KMS-11 (cell line): ENCODE measurements around the gene ATG2B.

Experiments
- H2AFZ ChIP-seq: fragments of 200-600 bp; sonication (generic); 2 replicates; pipeline ENCODE4 v1.6.1; 2016; ENCODE audit warnings: antibody characterized with exemption, mixed run types, low read depth
- H3K27ac ChIP-seq: fragments of 200-600 bp; sonication (generic); 2 replicates; pipeline ENCODE4 v1.6.1; 2016; ENCODE audit warnings: mild to moderate bottlenecking, mixed run types
- H3K27me3 ChIP-seq: fragments of 200-600 bp; sonication (generic); 2 replicates; pipeline ENCODE4 v1.6.1; 2017; ENCODE audit warnings: mild to moderate bottlenecking, low read depth, mixed run types, moderate library complexity; ENCODE audit not compliant: insufficient read depth
- H3K36me3 ChIP-seq: fragments of 200-600 bp; sonication (generic); 2 replicates; pipeline ENCODE4 v1.6.1; 2017; ENCODE audit warnings: mild to moderate bottlenecking, mixed run types; ENCODE audit not compliant: insufficient read depth
- H3K4me1 ChIP-seq: fragments of 200-600 bp; sonication (generic); 2 replicates; pipeline ENCODE4 v1.6.1; 2016; ENCODE audit warnings: mild to moderate bottlenecking, low read depth, mixed run types; ENCODE audit not compliant: poor library complexity, severe bottlenecking
- H3K4me2 ChIP-seq: fragments of 200-600 bp; sonication (generic); 2 replicates; pipeline ENCODE4 v1.7.0; 2016; ENCODE audit warnings: mild to moderate bottlenecking, mixed run types
- H3K4me3 ChIP-seq: fragments of 200-600 bp; sonication (generic); IDR thresholded peaks from 2 replicates; pipeline ENCODE4 v1.6.1; 2017; ENCODE audit warnings: low read depth, low read length, mixed read lengths; ENCODE audit not compliant: insufficient read depth
- H3K79me2 ChIP-seq: fragments of 200-600 bp; sonication (generic); 2 replicates; pipeline ENCODE4 v1.6.1; 2016; ENCODE audit warnings: low read depth, mixed run types; ENCODE audit not compliant: insufficient read depth
- H3K9ac ChIP-seq: fragments of 200-600 bp; sonication (generic); 2 replicates; pipeline ENCODE4 v1.6.1; 2016; ENCODE audit warnings: mild to moderate bottlenecking, mixed run types
- H4K20me1 ChIP-seq: fragments of 200-600 bp; sonication (generic); 2 replicates; pipeline ENCODE4 v1.6.1; 2016; ENCODE audit warnings: mild to moderate bottlenecking, mixed run types; ENCODE audit not compliant: insufficient read depth
- TF ChIP-seq, protein P1 (sequence below): fragments of 200-600 bp; sonication (generic); conservative IDR thresholded peaks from 2 replicates; pipeline ENCODE4 v1.6.1; 2017; ENCODE audit warnings: low read depth, mild to moderate bottlenecking, antibody characterized with exemption, low read length, moderate library complexity, mixed read lengths

Gene ATG2B

DNA sequence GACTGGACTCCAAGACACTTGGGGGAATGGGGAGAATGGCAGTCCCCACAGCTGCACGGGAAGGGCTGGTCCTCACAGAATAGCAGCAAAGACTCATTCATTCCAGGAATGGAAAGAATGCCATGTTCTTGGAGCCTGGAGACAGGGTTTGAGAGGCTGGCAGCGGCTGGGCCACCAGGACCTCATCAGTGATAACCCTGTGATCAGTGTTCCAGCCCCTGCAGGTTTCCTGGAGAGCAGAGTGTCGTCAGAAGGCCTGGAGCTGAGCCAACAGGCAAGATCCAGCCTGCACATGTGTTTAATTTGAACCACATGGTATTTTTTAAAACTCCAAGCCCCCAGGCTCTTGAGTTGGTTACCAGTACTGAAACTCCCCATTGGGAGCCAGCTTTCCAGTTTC, 95.8 kb downstream of the ATG2B start:
- H3K4me2 ChIP-seq, result no peak overlapping the region
- TF ChIP-seq, protein P1, sequence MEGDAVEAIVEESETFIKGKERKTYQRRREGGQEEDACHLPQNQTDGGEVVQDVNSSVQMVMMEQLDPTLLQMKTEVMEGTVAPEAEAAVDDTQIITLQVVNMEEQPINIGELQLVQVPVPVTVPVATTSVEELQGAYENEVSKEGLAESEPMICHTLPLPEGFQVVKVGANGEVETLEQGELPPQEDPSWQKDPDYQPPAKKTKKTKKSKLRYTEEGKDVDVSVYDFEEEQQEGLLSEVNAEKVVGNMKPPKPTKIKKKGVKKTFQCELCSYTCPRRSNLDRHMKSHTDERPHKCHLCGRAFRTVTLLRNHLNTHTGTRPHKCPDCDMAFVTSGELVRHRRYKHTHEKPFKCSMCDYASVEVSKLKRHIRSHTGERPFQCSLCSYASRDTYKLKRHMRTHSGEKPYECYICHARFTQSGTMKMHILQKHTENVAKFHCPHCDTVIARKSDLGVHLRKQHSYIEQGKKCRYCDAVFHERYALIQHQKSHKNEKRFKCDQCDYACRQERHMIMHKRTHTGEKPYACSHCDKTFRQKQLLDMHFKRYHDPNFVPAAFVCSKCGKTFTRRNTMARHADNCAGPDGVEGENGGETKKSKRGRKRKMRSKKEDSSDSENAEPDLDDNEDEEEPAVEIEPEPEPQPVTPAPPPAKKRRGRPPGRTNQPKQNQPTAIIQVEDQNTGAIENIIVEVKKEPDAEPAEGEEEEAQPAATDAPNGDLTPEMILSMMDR, result no peak
- no peak overlapping the region for H3K4me3 ChIP-seq
- no peaks in the 10 kb centered on the region for H3K4me1 ChIP-seq
- no peaks in the 10 kb centered on the region for H3K79me2 ChIP-seq
- H4K20me1 ChIP-seq, result no peaks in the 10 kb centered on the region
- H3K36me3 ChIP-seq, result no peaks in the 10 kb centered on the region
- no peak overlapping the region for H3K9ac ChIP-seq
- H3K27ac ChIP-seq, result no peak overlapping the region
- H2AFZ ChIP-seq, result no peak overlapping the region
- H3K27me3 ChIP-seq, result no peaks in the 10 kb centered on the region

DNA sequence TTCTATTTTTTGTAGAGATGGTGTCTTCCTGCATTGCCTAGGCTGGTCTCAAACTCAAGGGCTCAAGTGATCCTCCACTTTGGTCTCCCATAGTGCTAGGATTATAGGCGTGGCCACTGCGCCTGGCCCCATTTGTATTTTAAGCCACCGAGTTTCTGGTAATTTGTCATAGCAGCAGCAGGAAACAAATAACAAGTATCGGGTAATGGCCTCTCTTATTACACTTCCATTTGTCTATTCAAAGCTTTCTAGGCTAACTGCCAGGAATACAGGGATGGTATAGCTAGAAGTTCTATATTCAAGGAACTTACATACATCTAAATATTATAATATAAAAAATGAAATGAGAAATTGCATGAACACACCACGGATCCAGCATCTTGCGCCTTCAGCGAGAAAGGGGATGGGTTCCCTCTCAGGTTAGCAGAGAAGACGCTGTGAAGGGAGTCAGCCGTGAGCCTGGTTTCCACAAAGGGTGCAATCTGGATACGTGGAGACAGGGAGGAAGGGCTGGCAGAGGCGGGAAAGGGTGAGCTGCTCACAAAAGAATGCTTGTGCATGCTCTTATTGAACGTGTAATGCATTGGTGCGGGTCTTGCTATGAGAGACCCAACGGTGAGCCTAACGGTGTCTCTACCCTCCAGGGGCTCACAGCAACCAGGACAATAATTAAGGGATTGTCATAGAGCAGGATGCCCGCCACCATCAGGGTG, 97.6 kb downstream of the ATG2B start:
- Histone ChIP-seq H3K4me1 (no peaks in the 10 kb centered on the region), H3K4me2 (no peak overlapping the region), H3K9ac (no peak overlapping the region), H3K27me3 (no peaks in the 10 kb centered on the region), H3K27ac (no peak overlapping the region), H2AFZ (no peak overlapping the region), H3K36me3 (no peaks in the 10 kb centered on the region), H4K20me1 (no peaks in the 10 kb centered on the region), H3K79me2 (no peaks in the 10 kb centered on the region), H3K4me3 (no peak overlapping the region)
- TF ChIP-seq, protein P1, result no peak

DNA sequence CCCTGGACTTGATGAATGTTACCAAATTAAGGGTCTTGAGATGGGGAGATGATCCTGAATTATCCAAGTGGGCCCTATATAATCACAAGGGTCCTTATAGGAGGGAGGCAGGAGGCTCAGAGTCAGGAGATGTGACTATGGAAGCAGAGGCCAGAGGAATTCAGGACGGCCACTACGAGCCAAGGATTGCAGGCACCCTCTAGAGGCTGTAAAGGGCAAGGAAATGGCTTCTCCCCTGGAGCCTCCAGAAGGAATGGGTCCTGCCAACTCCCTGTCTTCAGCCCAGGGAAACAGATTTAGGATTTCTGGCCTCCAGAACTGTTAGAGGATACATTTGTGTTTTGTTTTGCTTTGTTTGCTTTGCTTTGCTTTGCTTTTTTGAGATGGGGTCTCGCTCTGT, 98.3 kb downstream of the ATG2B start:
- TF ChIP-seq, protein P1, result no peak
- H3K27ac ChIP-seq, result no peak overlapping the region

DNA sequence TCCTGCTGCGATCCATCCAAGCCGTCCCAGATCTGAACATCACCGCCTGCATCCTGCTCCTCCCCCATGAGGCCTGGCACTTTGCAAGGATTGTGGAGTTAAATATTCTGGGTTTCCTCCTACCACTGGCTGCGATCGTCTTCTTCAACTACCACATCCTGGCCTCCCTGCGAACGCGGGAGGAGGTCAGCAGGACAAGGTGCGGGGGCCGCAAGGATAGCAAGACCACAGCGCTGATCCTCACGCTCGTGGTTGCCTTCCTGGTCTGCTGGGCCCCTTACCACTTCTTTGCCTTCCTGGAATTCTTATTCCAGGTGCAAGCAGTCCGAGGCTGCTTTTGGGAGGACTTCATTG, 99.0 kb downstream of the ATG2B start:
- Histone ChIP-seq H3K79me2 (no peaks in the 10 kb centered on the region), H3K27ac (no peak overlapping the region), H4K20me1 (no peaks in the 10 kb centered on the region), H3K9ac (no peak overlapping the region), H3K4me3 (no peak overlapping the region), H3K4me1 (no peaks in the 10 kb centered on the region), H3K27me3 (no peaks in the 10 kb centered on the region), H3K36me3 (no peaks in the 10 kb centered on the region), H3K4me2 (no peak overlapping the region), H2AFZ (no peak overlapping the region)
- TF ChIP-seq, protein P1, result no peak

More for the DNA sequence above, 98.3 kb downstream of the ATG2B start:
- Histone ChIP-seq H3K4me2 (no peak overlapping the region), H3K27me3 (no peaks in the 10 kb centered on the region), H2AFZ (no peak overlapping the region), H3K36me3 (no peaks in the 10 kb centered on the region), H3K4me1 (no peaks in the 10 kb centered on the region), H4K20me1 (no peaks in the 10 kb centered on the region), H3K79me2 (no peaks in the 10 kb centered on the region), H3K4me3 (no peak overlapping the region), H3K9ac (no peak overlapping the region)
